Retinal pigment epithelial cell (primary cell): Measurements from ENCODE around the gene PACS1.

Source experiments
- DNase-seq: peaks from one replicate; pipeline ENCODE4 v3.0.0-alpha.2; 2010; ENCODE audit warnings: low read depth
- H3K4me3 ChIP-seq: 2 replicates; pipeline ENCODE4 v1.5.1; 2011; ENCODE audit warnings: mild to moderate bottlenecking, low read length, control low read depth, moderate library complexity
- CTCF ChIP-seq: conservative IDR thresholded peaks from 2 replicates; pipeline ENCODE4 v1.5.1; 2011; ENCODE audit warnings: low read depth, low read length, control low read depth, inconsistent platforms

PACS1 gene

GRCh38 chr11:66121466-66121865 lies 51.4 kb downstream of the PACS1 start:
- TF ChIP-seq CTCF, result no peak
- no peak overlapping the region for H3K4me3 ChIP-seq
- DNase-seq, result no peak

- TF ChIP-seq CTCF, result no peak
- DNase-seq, result no peak
- H3K4me3 ChIP-seq, result no peak overlapping the region
Measured at GRCh38 chr11:66123902-66124301, 53.8 kb downstream of the PACS1 start.

DNA sequence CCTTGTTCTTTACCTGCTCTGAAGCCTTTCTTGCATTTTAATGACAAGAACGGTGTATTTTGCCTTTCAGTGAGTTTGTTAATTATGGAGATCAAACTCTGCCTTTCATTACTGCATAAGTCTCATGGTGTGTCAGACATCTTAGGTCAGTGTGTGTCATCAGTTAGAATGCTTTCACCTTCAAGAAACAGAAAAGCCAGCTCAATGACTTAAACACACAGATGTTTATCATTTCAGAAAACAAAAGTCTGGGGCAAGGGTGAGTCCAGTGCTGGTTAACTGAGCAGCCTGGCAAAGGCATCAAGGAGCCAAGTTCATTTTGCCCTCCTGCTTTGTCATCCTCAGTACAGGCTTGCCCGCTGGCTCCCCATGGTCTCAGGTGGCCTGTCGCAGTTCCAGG lies 54.5 kb downstream of the PACS1 start:
- no peak overlapping the region for H3K4me3 ChIP-seq
- TF ChIP-seq CTCF, result no peak
- no peak for DNase-seq

DNA sequence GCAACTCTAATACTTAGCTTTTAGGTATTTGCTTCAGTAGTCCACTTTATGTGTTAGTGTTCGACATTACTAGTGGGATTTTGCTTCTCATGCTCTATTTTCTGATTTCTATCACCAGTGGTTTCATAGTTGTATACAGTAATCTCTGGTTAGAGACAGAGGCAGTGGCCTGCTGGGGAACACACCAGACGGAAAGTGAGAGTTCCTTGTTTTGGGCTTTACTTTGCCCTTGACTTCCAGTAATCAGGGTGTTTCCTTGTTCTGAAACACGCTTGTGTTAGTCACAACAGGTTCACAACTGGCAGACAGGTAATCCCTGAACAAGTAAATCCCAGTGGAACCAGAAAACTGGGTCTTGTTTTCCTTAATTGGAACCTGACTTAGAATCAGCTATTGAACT lies 56.0 kb downstream of the PACS1 start:
- no peak for DNase-seq
- no peak for TF ChIP-seq CTCF
- H3K4me3 ChIP-seq, result no peak overlapping the region

GRCh38 chr11:66126808-66127555 lies 56.9 kb downstream of the PACS1 start:
- TF ChIP-seq CTCF, result no peak
- no peak for DNase-seq
- no peak overlapping the region for H3K4me3 ChIP-seq

- H3K4me3 ChIP-seq, result no peak overlapping the region
- no peak for DNase-seq
- no peak for TF ChIP-seq CTCF
Measured at GRCh38 chr11:66130978-66131377, 60.9 kb downstream of the PACS1 start.

GRCh38 chr11:66131937-66132632 lies 62.0 kb downstream of the PACS1 start:
- no peak for TF ChIP-seq CTCF
- DNase-seq, result no peak

More at GRCh38 chr11:66131937-66132632, 62.0 kb downstream of the PACS1 start:
- H3K4me3 ChIP-seq, result no peak overlapping the region
